HG03175 (cell line): ENCODE data around the gene RAD18.
A peak's percentile ranks its signal among the peaks of the same experiment; 100 is the strongest.

Source experiments
- ATAC-seq: cut with Tn5 transposase; IDR thresholded peaks from one replicate; pipeline ENCODE4 v1.9.1; 2021; ENCODE audit warnings: mild to moderate bottlenecking, moderate library complexity; ENCODE audit not compliant: unreplicated experiment

RAD18 gene, protein sequence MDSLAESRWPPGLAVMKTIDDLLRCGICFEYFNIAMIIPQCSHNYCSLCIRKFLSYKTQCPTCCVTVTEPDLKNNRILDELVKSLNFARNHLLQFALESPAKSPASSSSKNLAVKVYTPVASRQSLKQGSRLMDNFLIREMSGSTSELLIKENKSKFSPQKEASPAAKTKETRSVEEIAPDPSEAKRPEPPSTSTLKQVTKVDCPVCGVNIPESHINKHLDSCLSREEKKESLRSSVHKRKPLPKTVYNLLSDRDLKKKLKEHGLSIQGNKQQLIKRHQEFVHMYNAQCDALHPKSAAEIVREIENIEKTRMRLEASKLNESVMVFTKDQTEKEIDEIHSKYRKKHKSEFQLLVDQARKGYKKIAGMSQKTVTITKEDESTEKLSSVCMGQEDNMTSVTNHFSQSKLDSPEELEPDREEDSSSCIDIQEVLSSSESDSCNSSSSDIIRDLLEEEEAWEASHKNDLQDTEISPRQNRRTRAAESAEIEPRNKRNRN

DNA sequence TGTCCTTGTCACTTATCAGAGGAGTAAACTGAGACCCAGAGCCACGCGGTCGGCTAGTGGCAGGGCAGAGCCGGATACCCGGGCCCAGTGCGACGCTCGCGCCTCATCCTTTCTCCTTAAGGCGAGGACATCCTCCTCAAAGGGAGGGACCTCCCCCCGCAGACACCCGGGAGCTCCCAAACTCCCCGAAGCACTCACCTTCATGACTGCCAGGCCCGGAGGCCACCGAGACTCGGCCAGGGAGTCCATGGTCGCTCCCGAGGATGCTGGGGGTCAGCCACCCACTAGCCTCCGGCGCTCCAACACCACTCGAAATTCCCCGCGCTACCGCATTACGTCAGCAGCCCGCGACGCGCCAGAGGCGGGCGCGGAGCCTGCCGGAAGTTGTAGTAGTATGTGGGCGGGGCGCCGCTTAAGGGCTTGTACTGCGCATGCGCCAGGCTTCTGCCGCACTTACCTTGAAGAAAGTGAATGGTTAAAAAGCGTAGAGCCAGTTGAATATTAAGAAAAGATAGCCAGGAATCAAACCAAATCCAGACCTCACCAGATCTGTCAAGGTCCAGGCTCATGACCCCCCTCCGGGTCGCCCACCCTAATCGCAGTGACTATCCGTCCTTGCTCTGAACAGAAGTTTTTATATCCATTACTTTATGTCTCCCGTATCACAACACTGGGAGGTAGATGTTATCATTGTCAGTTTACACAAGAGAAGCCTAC, at the start of gene RAD18:
TSS of gene RAD18 (minus strand) at position 336 of the 717 bp plus-strand sequence. CDS start at position 249, 87 bp downstream.
- peak; percentile 92 for ATAC-seq

DNA sequence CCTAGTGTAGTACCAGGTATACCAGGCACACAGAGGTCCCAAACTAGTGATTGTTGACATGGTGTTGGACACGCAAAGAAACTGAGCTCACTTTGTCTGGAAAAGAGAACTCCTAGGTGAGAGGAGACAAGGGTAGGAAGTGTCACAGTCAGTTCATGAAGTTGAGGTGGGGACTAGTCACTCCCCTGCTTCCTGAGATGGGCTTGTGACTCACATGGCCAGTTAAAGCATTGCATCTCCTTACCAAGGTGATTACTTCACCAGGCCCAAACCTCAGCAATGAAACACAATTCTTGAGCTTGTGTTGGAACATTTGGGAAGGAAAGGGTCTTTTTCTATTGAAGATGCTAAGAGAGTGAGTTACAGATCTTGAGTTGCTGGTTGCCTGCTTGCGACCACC, 49.2 kb upstream of the RAD18 start:
- no peak for ATAC-seq

- no peak for ATAC-seq
These were observed 46.8 kb upstream of the RAD18 start for GRCh38 chr3:9009976-9010545.

GRCh38 chr3:9008550-9009255, 45.4 kb upstream of the RAD18 start:
- no peak for ATAC-seq

DNA sequence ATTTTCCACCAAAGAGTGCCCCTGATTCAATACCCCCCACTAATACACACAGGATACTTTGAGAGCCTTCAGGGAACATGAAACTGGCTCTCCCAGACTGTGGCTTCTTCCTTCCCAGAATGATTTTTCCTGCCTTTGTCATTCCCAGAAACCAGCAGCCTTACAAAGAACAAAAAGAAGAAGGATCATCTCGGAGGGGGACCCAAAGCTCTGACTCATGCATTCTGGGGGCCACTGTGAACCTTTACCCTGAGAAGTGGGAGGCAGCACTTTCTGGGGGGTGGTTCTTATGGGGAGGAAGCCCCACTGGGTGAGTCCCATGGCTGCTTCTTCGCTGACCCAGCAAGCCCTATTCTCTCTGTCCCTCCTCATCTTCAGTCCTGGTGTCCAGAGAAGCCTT, 44.7 kb upstream of the RAD18 start:
- no peak for ATAC-seq

DNA sequence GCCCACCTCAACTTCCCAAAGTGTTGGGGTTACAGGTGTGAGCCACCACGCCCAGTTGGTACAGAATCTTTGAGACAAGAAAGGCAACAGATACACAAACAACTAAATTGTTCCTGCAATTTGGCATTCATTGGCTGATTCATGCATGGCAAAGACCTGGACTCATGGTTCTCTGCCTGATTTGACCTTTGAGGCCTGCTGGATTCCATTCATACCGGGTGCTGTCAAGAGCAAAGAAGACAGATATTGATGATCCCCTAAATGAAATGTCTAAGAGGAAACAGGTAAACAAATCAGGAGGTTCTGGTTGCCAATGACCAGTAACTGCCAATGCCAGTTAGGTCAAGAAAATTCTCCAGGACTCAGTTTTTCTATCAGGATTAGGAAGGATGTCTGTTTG, 43.9 kb upstream of the RAD18 start:
- ATAC-seq = no peak

DNA sequence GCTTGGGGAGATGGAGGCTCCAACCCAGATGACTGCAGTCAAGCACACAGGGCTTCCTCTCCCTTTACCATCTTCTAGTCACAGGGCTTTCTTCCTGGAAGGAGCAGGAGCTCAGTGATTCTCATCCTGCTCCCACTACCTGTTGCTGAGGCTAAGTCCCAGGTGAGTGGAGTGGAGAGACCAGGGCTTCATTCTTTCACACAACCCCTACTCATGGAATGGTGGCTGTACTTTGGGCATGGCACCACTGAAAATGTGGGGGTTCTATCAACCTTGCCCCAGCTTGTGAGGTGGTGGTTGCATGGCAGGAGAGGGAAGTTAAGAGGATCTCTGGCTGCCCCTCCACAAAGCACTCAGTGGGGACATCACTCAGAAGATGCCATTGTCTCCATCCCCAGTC, 36.8 kb upstream of the RAD18 start:
- ATAC-seq = no peak

DNA sequence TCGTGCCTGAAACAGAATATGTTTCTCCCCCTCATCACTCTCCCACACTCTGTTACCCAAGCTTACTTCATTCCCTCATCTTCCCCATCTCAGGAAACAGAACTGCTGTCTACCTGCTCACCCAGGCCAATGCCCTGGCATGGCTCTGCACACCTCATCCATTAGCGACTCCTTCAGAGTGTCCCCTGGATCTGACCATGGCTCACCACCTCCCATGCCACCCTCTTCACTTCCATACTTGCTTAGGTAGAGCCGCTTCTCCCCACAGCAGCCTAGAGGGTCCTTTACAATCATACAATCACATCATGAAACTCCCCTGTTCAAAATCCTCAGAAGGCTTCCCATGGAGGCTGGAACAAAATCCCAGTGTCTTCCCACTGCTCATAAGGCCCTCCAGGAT, 33.9 kb upstream of the RAD18 start:
- no peak for ATAC-seq

- no peak for ATAC-seq
These were observed 33.4 kb upstream of the RAD18 start for GRCh38 chr3:8996681-8997121.

- no peak for ATAC-seq
These were observed 32.9 kb upstream of the RAD18 start for GRCh38 chr3:8996216-8996615.

DNA sequence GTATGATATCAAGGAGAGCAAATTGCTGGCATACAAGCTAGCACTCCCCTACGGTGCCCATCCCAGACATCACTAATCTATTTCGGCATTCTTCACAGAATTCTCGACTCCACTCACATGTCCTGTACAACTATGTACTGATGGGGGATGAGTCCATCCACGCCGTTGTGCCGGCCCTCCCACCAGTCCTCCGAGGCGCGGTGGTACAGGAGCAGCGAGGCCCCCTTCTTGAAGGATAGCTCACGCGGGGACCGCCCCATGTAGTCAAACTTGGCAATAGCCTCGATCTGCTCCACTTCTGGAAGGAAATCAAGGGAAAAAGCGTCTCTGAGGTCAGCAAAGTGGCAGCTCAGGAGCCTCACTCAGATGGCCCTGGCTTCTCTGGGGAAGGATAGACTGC, 31.0 kb upstream of the RAD18 start:
- ATAC-seq = no peak

GRCh38 chr3:8993331-8993730, 30.1 kb upstream of the RAD18 start:
- no peak for ATAC-seq

DNA sequence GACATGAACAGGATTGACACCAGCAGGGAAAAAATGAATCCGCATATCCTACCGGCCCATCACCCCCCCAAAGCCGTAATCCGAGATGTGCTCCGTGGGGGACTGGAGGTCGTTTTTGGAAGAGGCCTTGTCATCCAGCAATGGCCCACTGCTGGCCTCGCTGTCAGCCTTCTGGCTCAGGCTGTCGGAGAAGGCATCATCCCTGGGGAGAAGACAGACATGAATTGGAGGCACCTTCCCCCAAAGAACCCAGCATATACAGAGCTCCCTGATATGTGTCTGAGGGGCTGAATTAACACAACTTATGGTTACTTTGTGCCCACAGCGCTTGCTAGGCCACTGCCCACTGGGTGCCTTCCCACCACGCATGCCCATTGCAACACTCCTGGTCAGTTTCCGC, 29.6 kb upstream of the RAD18 start:
- no peak for ATAC-seq

GRCh38 chr3:8992199-8992598, 28.9 kb upstream of the RAD18 start:
- ATAC-seq = no peak

DNA sequence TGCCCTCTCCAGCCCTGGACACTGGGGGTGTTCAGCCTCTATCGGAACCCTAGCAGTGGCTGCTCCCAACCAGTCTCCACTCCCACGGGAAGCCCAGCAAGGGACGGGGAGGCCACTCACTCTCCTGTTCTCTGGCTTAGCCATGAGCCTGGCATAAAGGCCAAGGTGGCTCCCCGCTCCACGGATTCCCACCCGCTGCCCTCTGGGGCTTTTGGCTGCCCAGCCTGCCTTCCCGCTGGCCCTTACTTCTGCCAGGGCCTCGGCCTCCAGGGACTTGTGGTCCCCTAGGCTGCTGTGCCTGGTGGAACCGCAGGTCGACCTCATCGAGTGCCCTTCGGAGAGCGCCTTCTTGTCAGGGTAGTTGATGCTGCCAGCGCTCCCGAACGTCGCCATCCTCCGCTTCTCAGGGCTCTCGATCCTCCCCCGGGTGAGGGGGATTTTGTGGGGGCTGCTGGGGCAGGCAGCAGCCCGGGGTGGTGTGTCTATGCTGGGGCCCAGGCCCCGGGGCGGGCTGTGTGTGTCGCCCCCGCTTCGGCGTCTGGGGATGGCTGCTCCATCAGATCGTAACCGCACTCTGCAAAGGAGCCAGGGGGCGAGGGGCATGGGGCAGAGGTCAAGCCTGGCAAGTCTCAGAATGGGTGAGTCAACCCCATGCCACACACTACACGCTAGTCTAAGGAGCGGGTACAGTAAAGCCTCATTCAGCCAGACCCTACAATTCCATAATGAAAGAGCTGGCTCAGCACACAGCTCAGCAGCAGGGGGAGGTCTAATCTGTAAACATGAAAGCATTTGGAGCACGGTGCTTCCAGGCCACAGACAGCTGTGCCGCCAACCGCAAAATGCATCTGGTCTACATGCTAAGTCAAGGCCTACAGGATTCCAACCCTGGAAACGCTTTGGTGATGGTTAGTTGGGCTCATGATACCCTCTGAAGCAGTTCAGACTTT, 27.3 kb upstream of the RAD18 start:
- ATAC-seq = no peak

DNA sequence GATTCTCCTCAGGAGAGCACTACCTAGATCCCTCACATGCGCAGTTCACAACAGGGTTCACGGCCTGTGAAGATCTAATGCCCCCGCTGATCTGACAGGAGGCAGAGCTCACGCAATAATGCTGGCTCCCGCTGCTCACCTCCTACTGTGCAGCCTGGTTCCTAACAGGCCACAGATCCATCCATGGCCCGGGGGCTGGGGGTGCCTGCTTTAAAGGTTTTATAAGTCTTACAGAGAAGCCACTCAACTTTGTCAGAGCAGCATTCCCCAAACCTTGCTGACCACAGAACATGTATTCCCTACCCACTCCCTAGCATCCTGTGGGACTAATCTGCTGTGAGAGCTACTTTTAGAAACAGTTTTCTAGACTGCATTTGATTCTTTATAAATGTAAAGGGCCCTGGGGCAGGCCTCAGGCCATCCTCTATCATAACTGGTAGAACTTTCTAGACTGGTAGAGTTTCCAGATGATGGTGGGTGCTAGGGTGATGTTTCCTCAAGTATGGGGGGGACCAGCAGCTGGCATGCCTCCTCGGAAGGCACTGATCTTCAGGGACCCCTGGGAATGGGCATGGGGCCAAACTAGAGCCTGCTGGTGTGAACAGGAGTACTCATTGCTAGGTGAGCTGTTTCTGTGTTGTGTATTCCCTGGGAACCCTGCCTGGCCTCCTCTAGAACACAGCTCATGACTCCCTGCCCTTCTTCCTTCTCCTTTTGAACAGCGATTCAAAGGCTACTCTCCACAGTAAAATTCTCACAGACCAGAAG, 25.7 kb upstream of the RAD18 start:
- ATAC-seq = no peak

GRCh38 chr3:8988384-8988655, 25.0 kb upstream of the RAD18 start:
- ATAC-seq = no peak

DNA sequence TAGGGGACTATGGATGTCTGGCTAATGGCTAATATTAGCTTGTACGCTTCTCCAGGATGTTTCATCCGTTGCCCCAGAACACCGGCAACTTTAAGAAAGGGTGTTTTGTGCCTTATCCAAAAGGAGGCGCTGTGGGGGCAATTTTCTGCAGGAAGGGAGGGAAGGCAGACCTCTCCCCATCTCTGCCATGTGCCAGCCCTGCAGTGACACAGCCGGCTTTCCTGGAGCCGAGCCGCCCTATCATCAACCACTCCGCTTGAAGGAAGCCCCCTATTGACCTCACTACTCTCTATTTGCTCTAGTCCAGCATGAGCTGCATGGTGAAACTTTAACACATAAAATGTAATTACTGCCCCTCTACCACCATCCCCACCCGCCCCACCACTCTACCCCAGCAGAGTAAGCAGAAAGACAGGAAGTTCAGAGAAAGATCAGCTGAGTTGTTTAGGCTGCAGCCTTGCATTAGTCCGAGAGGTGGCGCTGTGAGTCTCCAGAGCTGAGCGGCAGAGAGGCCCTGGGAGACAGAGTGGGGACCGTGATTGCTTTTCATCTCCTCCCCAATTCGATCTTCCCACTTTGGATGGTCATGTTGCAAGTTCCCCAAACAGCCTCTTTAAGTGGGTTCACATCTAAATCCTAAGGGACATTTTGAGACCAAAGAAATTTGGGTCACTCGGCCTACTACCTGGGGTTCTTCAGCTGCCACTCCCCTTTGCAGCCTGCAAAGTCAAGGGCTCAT, 24.5 kb upstream of the RAD18 start:
- ATAC-seq = peak; percentile 79

DNA sequence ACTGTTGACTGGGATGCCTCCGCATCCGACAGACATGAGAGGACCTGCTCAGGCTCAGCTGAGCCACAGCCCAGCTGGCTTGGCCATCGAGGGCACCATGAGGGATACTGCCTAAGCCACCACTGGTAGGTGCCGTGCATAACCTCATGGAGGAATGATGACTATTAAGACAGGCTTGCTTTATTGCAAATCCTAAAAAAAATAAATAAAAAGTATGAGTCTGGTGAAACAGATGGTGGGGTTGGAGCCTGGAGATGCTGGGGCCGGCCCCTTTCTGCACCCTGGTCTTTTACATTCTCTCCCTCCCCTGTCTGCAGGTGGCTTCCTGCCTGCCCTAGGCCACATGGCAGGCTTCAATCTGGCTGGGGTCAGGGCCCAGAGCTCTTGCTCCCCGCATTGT, 24.0 kb upstream of the RAD18 start:
- ATAC-seq = no peak
